COLO829 (cell line): ENCODE data around the gene TSHR.
"Not testable (repeated sequence)": the region's sequence is repeated elsewhere in the genome, so short reads cannot be mapped to it uniquely, and the experiment has no call there.

ENCODE experiments used
- DNase-seq: peaks from one replicate; pipeline ENCODE4 v3.0.0; 2012; ENCODE audit warnings: low spot score

The TSHR gene

DNA sequence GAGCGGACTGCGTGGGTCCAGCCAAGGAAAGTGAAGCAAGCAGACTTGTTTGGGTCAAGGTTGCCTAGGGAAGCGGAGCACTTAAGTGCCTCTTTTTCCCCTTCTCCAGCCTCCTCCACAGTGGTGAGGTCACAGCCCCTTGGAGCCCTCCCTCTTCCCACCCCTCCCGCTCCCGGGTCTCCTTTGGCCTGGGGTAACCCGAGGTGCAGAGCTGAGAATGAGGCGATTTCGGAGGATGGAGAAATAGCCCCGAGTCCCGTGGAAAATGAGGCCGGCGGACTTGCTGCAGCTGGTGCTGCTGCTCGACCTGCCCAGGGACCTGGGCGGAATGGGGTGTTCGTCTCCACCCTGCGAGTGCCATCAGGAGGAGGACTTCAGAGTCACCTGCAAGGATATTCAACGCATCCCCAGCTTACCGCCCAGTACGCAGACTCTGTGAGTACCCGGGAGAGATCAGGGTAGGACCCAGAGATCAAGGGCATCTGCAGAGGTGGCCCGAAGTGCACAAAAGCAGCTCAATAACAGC is at the start of gene TSHR:
Gene TSHR, plus strand, starts transcription at position 206 of the 526 bp plus-strand sequence. Its CDS starts 60 bp downstream, at position 266.
- no peak for DNase-seq

GRCh38 chr14:80906336-80906735 is 49.1 kb upstream of the TSHR start:
- DNase-seq = no peak

DNA sequence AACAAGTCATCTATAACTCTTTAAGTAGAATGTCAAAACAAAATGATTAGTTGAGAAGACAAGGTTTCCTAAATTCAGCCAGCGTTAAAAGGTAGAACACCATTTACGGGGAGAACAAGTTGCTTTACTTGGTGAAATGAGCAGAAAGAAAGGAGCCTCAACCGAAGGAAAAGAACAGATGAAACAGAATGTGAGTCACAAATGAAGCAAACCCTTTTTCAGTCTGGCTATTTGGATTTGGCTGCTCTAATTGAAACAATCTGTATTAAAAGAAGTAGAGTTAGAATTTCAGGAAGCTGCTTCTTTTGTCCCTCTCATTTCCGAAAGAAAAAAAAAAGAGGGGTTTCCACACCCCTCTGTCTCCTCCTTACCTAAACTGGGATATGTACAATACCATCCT is 48.5 kb upstream of the TSHR start:
- DNase-seq = no peak

DNA sequence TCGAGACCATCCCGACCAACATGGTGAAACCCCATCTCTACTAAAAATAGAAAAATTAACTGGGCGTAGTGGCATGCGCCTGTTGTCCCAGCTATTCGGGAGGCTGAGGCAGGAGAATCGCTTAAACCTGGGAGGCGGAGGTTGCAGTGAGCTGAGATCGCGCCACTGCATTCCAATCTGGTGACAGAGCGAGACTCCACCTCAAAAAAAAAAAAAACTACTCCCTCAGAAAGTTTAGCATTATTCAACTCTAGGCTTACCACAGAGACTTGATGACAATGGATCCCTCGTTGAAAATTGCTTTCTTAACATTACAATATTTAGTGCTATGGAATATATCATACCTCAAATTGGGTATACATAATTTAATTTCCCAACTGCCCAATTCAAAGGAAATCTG is 43.4 kb upstream of the TSHR start:
- not testable (repeated sequence) for DNase-seq

DNA sequence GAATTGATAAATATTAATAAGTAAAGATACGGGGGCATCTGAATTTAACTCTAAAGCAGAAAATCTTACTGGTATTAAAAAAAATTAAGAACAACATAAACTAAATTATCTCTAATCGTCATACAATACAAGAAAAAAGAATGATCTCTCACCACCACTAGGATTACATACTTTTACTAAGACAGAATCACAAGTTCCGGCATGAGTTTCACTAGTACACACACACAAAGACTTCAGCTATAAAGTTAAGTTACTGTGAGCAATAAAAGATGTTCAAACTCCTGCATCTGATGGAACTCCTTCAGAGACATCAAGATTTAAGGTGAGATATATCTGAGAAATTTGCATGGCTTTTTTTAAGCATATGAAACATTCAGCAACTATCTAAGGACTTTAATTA is 35.8 kb upstream of the TSHR start:
- no peak for DNase-seq

- no peak for DNase-seq
Measured at GRCh38 chr14:80923368-80923767, 32.1 kb upstream of the TSHR start.

DNA sequence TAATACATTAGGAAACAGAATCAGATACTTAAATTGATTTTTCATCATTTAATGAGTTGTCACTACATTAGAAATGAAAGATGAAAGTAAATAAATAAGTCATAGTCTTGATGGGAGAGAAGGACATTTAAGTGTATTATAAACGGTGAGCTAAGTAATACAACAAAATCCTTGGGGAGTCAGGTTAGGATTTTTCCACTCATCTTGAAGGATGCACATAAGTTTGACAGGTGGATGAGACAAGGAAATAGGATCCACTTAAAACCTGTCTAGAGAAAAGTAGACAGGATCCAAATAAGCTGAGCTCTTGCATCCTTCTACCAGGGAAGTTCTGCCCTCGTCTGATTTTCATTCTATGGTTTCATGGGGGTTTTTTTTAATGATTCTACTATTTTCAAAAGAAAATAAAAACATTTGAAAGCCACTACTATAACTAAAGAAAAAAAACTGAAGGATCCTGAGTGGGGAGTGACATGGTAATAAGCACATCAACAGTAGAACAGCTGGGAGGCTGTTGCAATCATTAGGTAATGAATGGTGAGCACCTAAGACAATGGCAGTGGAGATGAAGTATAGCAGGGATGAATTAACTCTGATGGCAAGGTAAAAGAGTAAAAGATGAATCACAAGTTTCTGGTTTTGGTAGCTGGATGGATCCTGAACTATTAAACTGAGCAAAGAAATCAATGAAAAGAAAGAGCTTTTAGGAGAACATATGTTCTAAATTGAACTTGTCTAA is 30.9 kb upstream of the TSHR start:
- DNase-seq = no peak

DNA sequence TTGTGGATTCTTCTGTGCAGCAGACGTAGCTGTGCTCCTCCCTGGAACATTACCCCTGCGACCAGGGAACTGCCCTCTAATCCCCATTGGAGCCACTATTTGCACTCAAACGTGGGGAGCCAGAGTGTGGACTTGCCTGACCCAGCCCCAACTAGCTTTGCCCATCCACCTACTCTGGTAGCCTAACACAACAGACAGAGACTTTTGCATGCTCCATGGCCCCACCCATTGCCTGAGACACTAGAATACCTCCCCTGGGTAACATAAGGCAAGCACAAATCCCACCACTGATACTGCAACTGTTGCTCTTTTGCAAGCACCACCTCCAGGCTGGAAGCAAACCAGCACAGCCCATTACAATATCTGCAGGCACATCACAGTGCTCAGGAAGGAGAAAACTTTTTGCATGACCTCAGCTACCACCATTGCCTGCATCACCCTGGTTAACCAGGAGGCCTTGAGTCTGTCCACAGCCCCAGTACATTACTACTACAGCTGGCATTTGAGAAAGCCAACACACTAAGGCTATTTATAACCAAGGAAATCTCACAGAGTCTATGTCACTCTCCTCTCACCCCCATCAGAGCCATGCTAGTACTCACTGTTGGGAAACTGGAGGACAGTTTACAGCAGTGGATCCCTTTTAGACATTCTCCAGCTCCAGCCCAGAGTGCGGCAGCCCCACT is 28.9 kb upstream of the TSHR start:
- no peak for DNase-seq

DNA sequence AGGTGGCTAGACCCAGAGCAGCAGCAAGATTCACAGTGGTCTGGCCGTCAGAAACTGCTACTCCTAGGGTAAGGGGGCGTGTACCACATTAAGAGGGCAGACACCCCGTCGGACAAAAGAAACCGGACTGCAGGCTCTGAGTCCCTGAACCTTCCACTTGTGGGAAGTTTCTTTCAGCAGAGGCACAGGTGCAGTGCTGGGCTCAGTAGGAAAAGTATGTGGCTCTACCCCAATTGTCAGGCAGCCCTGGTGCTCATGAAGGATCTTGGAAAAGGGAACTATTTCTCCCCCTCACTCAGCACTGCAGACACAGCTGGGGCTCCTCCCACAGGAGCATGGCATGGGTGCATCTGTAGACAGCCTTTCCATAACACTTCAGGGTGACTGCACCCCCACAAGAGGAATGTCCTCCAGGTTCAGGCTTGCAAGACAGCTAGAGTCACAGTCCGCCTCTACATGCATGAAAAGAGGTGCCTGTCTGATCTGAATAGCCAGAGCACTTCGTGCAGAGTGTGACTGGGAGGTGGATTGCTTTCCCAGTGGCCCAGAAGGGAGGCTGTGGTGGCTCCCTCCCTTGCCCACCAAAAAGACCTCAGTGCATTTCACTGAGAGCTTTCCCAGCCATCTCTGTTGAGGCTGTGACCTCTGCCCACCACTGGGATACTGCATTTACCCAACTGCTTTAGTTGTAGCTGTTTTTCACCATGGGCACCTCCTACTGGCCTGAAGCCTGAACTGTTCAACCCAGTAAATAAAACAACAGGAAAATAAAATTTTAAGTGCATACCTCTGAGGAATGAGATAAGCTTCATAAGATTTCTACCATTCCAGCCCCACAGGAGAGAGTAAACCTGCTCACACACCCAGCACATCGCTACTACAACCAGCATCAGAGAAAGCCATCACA is 28.1 kb upstream of the TSHR start:
- DNase-seq = no peak

DNA sequence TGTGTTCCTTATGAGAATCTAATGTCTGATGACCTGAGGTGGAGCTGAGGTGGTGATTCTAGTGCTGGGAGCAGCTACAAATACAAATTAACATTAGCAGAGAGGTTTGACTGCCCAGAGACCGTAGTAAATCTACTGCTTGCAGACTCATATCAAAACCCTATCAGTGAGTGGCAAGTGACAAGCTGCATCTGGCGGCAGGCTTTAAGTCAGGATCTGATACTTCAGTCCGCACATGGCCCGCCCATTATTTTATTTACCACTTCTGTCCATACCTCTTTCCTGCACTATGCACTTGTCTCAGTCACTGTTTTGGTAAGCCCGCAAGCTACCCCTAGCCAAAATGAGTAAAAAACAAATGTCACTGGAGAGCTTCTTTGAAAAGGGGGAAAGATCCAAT is 25.3 kb upstream of the TSHR start:
- no peak for DNase-seq

DNA sequence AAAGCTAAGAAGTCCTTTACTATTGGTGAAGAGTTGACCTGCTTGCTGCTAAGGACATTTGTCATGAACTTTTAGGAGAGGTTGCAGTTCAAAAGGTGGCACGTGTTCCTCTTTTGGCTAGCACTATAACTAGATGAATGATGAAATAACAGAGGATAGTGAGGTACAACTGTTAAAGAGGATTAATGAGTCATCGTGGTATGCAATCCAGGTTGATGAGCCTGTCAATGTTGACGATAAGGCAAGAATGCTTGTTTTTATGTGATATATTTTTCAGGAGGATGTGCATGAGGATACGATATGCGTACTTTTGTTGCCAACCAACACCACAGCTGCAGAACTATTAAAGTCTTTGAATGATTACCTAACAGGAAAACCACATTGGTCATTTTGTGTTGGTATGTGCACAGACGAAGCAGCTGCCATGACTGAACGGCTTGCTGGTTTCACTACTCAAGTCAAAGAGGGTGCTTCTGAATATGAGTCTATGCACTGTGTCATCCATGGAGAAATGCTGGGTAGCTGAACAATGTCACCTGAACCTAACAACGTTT is 24.5 kb upstream of the TSHR start:
- no peak for DNase-seq

- no peak for DNase-seq
Measured at GRCh38 chr14:80933282-80933681, 22.1 kb upstream of the TSHR start.

GRCh38 chr14:80933686-80934085 is 21.7 kb upstream of the TSHR start:
- no peak for DNase-seq

GRCh38 chr14:80940146-80940545 is 15.3 kb upstream of the TSHR start:
- DNase-seq = no peak

- DNase-seq = peak; percentile 93
Measured at GRCh38 chr14:80941241-80942185, 13.9 kb upstream of the TSHR start, which contains the start of gene CEP128. CEP128 (minus strand) TSS chr14:80941738.

- no peak for DNase-seq
Measured at GRCh38 chr14:80942191-80942600, 13.2 kb upstream of the TSHR start.

DNA sequence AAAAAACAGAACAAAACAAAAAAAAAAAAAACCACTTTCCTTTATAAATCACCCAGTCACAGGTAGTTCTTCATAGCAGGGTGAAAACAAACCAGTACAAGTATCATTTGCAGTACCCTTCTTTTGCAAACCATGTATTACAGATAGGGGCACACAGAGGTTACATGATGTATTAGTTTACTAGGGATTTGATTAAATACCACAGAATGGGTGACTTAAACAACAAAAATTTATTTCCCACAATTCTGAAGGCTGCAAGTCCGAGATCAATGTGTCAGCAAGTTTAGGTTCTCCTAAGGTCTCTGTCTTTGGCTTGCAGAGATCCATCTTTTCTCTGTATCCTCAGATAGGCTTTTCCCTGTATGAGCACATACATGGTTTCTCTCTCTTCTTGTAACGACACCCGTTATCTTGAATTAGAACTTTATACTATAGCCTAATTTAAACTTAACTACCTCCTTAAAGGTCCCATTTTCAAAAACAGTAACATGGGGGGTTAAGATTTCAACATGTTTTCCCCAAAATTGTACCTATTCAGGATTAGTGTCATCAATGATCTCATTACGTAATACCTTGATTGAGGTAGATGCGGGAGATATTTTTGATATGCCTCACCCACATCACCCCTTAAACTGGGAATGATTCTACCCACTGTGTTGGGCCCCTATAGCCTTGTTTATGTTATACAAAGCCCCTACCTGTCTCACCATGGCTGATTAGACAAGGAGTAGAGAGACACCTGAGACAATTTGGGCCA is 10.4 kb upstream of the TSHR start:
- DNase-seq = no peak

- no peak for DNase-seq
Measured at GRCh38 chr14:80946187-80946586, 9.2 kb upstream of the TSHR start.

- no peak for DNase-seq
Measured at GRCh38 chr14:80946797-80947196, 8.6 kb upstream of the TSHR start.

DNA sequence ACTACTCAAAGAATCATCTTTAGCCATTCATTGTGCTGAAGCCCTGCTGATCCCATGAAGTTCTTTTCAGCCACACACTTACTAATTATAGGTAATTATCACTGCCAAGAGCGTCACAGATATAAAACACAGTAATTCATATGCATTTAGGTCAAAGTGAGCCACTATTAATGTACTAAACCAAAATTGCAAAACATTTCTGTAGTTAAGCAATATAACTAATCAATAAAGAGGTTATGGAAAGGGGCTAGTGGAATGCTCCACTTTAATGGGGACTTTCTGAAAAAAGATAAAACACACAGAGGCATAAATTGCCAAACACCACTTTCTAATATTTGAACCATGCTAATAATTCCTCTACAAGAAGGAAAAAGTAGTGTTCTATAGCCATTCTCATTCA is 7.1 kb upstream of the TSHR start:
- no peak for DNase-seq
